Measurements from ENCODE around the gene DNAJB4.
"Not testable (repeated sequence)": the region's sequence is repeated elsewhere in the genome, so short reads cannot be mapped to it uniquely, and the experiment has no call there.

The DNAJB4 gene

DNA sequence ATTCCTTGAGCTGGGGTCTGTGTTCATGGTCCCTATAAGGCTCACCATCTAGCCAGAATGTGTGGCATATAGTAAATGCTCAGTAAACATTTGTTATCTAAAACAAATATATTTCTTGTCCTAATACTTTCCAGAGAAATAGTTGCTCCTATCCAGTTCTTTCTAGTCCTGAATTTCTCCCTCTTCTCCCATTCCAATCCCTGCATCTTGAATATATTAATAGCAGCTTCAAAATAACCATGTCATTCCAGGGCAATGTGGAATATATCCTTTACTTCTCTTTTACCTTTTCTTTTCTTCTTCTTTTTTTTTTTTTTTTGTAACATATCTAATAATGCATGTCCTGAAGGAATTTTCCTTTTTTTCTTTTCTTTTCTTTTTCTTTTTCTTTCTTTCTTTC lies 10.4 kb downstream of the DNAJB4 start:
- Histone ChIP-seq H3K4me1 (ENCODE audit: insufficient read depth, insufficient read length) (no peaks in the 10 kb centered on the region), H3K4me3 (ENCODE audit: insufficient read length, low read depth) (no peak overlapping the region), H3K27me3 (ENCODE audit: insufficient read depth, insufficient read length) (no peaks in the 10 kb centered on the region), H3K9ac (ENCODE audit: insufficient read length, low read depth) (no peak overlapping the region), H3K36me3 (ENCODE audit: insufficient read depth, insufficient read length, low read length) (peaks cover 51% of the 10 kb centered on the region), H3K9me3 (ENCODE audit: insufficient read depth, low read length) (no peaks in the 10 kb centered on the region)
- DNase-seq (ENCODE audit: low read depth, low spot score) = no peak
- TF ChIP-seq YY1 (IDR thresholded peaks at IDR 0.05; ENCODE audit: insufficient read depth, insufficient read length) = no peak
- no peak for TF ChIP-seq SUZ12 (IDR thresholded peaks at IDR 0.05; ENCODE audit: extremely low read depth, insufficient read depth, insufficient read length)

- Histone ChIP-seq H3K4me1 (ENCODE audit: insufficient read depth, insufficient read length) (no peaks in the 10 kb centered on the region), H3K36me3 (ENCODE audit: insufficient read depth, insufficient read length, low read length) (peaks cover 36% of the 10 kb centered on the region), H3K27me3 (ENCODE audit: insufficient read depth, insufficient read length) (no peaks in the 10 kb centered on the region), H3K9me3 (ENCODE audit: insufficient read depth, low read length) (no peaks in the 10 kb centered on the region), H3K4me3 (ENCODE audit: insufficient read length, low read depth) (no peak overlapping the region), H3K9ac (ENCODE audit: insufficient read length, low read depth) (no peak overlapping the region)
- TF ChIP-seq YY1 (IDR thresholded peaks at IDR 0.05; ENCODE audit: insufficient read depth, insufficient read length) (no peak), SUZ12 (IDR thresholded peaks at IDR 0.05; ENCODE audit: extremely low read depth, insufficient read depth, insufficient read length) (no peak), ZNF274 (IDR thresholded peaks at IDR 0.05; ENCODE audit: low read depth, low read length) (no peak)
- no peak for DNase-seq (ENCODE audit: low read depth, low spot score)
These were observed 14.3 kb downstream of the DNAJB4 start for GRCh38 chr1:78019024-78019423.

DNA sequence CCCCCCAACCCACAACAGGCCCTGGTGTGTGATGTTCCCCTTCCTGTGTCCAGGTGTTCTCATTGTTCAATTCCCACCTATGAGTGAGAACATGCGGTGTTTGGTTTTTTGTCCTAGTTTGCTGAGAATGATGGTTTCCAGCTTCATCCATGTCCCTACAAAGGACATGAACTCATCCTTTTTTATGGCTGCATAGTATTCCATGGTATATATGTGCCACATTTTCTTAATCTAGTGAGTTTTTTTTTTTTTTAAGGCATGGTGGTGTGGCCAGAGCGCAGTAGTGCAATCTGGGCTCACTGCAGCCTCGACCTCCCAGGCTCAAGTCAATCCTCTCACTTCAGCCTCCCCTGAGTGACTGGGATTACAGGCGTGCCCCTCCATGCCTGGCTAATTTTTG lies 16.4 kb downstream of the DNAJB4 start:
- H3K4me3 ChIP-seq (ENCODE audit: insufficient read length, low read depth); H3K9me3 ChIP-seq (ENCODE audit: insufficient read depth, low read length); DNase-seq (ENCODE audit: low read depth, low spot score); H3K4me1 ChIP-seq (ENCODE audit: insufficient read depth, insufficient read length); H3K27me3 ChIP-seq (ENCODE audit: insufficient read depth, insufficient read length); H3K9ac ChIP-seq (ENCODE audit: insufficient read length, low read depth): not testable (repeated sequence)
- peaks cover 21% of the 10 kb centered on the region for H3K36me3 ChIP-seq (ENCODE audit: insufficient read depth, insufficient read length, low read length)

DNA sequence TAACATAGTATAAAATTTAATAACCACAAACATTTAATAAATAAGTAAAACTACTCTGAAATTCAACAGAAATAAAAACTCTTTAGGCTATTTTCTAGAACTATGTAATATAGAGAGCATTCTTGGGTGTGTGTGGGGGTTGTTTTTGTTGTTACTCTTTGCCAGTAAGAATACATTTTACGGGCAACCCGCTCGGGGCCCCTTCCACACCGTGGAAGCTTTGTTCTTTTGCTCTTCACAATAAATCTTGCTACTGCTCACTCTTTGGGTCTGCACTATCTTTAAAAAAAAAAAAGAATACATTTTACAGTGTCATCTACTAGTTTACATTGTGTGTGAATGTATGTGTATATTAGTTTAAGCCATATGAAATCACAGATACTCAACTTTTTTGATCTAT lies 25.1 kb downstream of the DNAJB4 start:
- DNase-seq (ENCODE audit: low read depth, low spot score) = no peak
- H3K4me1 ChIP-seq (ENCODE audit: insufficient read depth, insufficient read length) = no peaks in the 10 kb centered on the region
- no peak for TF ChIP-seq ZNF274 (IDR thresholded peaks at IDR 0.05; ENCODE audit: low read depth, low read length)
- no peak for TF ChIP-seq YY1 (IDR thresholded peaks at IDR 0.05; ENCODE audit: insufficient read depth, insufficient read length)
- TF ChIP-seq SUZ12 (IDR thresholded peaks at IDR 0.05; ENCODE audit: extremely low read depth, insufficient read depth, insufficient read length) = no peak
- H3K9ac ChIP-seq (ENCODE audit: insufficient read length, low read depth) = no peak overlapping the region
- H3K4me3 ChIP-seq (ENCODE audit: insufficient read length, low read depth) = no peak overlapping the region
- H3K27me3 ChIP-seq (ENCODE audit: insufficient read depth, insufficient read length) = no peaks in the 10 kb centered on the region
- H3K9me3 ChIP-seq (ENCODE audit: insufficient read depth, low read length) = no peaks in the 10 kb centered on the region
- H3K36me3 ChIP-seq (ENCODE audit: insufficient read depth, insufficient read length, low read length) = no peaks in the 10 kb centered on the region

- Histone ChIP-seq H3K4me1 (ENCODE audit: insufficient read depth, insufficient read length) (no peaks in the 10 kb centered on the region), H3K27me3 (ENCODE audit: insufficient read depth, insufficient read length) (no peaks in the 10 kb centered on the region), H3K36me3 (ENCODE audit: insufficient read depth, insufficient read length, low read length) (no peaks in the 10 kb centered on the region), H3K4me3 (ENCODE audit: insufficient read length, low read depth) (no peak overlapping the region), H3K9me3 (ENCODE audit: insufficient read depth, low read length) (no peaks in the 10 kb centered on the region), H3K9ac (ENCODE audit: insufficient read length, low read depth) (no peak overlapping the region)
- DNase-seq (ENCODE audit: low read depth, low spot score) = no peak
- TF ChIP-seq YY1 (IDR thresholded peaks at IDR 0.05; ENCODE audit: insufficient read depth, insufficient read length) = no peak
- TF ChIP-seq SUZ12 (IDR thresholded peaks at IDR 0.05; ENCODE audit: extremely low read depth, insufficient read depth, insufficient read length) = no peak
- no peak for TF ChIP-seq ZNF274 (IDR thresholded peaks at IDR 0.05; ENCODE audit: low read depth, low read length)
These were observed 28.5 kb downstream of the DNAJB4 start for GRCh38 chr1:78032996-78033796.

- Histone ChIP-seq H3K9me3 (ENCODE audit: insufficient read depth, low read length) (no peaks in the 10 kb centered on the region), H3K4me3 (ENCODE audit: insufficient read length, low read depth) (no peak overlapping the region), H3K9ac (ENCODE audit: insufficient read length, low read depth) (no peak overlapping the region), H3K27me3 (ENCODE audit: insufficient read depth, insufficient read length) (no peaks in the 10 kb centered on the region), H3K4me1 (ENCODE audit: insufficient read depth, insufficient read length) (no peaks in the 10 kb centered on the region), H3K36me3 (ENCODE audit: insufficient read depth, insufficient read length, low read length) (no peaks in the 10 kb centered on the region)
- no peak for TF ChIP-seq SUZ12 (IDR thresholded peaks at IDR 0.05; ENCODE audit: extremely low read depth, insufficient read depth, insufficient read length)
- TF ChIP-seq YY1 (IDR thresholded peaks at IDR 0.05; ENCODE audit: insufficient read depth, insufficient read length) = no peak
- TF ChIP-seq ZNF274 (IDR thresholded peaks at IDR 0.05; ENCODE audit: low read depth, low read length) = no peak
- no peak for DNase-seq (ENCODE audit: low read depth, low spot score)
These were observed 29.0 kb downstream of the DNAJB4 start for GRCh38 chr1:78033797-78034172.

GRCh38 chr1:78035121-78035520 lies 30.4 kb downstream of the DNAJB4 start:
- Histone ChIP-seq H3K9me3 (ENCODE audit: insufficient read depth, low read length) (no peaks in the 10 kb centered on the region), H3K9ac (ENCODE audit: insufficient read length, low read depth) (no peak overlapping the region), H3K36me3 (ENCODE audit: insufficient read depth, insufficient read length, low read length) (no peaks in the 10 kb centered on the region), H3K4me1 (ENCODE audit: insufficient read depth, insufficient read length) (no peaks in the 10 kb centered on the region), H3K4me3 (ENCODE audit: insufficient read length, low read depth) (no peak overlapping the region), H3K27me3 (ENCODE audit: insufficient read depth, insufficient read length) (no peaks in the 10 kb centered on the region)
- no peak for TF ChIP-seq SUZ12 (IDR thresholded peaks at IDR 0.05; ENCODE audit: extremely low read depth, insufficient read depth, insufficient read length)
- no peak for TF ChIP-seq YY1 (IDR thresholded peaks at IDR 0.05; ENCODE audit: insufficient read depth, insufficient read length)
- no peak for TF ChIP-seq ZNF274 (IDR thresholded peaks at IDR 0.05; ENCODE audit: low read depth, low read length)
- DNase-seq (ENCODE audit: low read depth, low spot score) = no peak
